ENCODE data around the gene DUXA.

- TF ChIP-seq, protein P1, sequence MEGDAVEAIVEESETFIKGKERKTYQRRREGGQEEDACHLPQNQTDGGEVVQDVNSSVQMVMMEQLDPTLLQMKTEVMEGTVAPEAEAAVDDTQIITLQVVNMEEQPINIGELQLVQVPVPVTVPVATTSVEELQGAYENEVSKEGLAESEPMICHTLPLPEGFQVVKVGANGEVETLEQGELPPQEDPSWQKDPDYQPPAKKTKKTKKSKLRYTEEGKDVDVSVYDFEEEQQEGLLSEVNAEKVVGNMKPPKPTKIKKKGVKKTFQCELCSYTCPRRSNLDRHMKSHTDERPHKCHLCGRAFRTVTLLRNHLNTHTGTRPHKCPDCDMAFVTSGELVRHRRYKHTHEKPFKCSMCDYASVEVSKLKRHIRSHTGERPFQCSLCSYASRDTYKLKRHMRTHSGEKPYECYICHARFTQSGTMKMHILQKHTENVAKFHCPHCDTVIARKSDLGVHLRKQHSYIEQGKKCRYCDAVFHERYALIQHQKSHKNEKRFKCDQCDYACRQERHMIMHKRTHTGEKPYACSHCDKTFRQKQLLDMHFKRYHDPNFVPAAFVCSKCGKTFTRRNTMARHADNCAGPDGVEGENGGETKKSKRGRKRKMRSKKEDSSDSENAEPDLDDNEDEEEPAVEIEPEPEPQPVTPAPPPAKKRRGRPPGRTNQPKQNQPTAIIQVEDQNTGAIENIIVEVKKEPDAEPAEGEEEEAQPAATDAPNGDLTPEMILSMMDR (IDR thresholded peaks at IDR 0.05), result no peak
- TF ChIP-seq POLR2A (IDR thresholded peaks at IDR 0.05), result no peak
These were observed 44.8 kb upstream of the DUXA start for GRCh38 chr19:57212109-57212508.

All from esophagus squamous epithelium (tissue), 4 donors.